Neuronal stem cell (in vitro differentiated cells): Measurements from ENCODE around the gene TTLL10.
"Not testable (repeated sequence)": the region's sequence is repeated elsewhere in the genome, so short reads cannot be mapped to it uniquely, and the experiment has no call there.

ENCODE experiments used
- DNase-seq: peaks from one replicate; pipeline ENCODE4 v3.0.0-alpha.2; 2013; ENCODE audit warnings: low spot score
- H2AFZ ChIP-seq: one replicate; pipeline ENCODE4 v1.6.1; 2013; ENCODE audit warnings: mild to moderate bottlenecking, low read length, inconsistent platforms
- H2AK5ac ChIP-seq: 2 replicates; pipeline ENCODE4 v1.6.1; 2013; ENCODE audit warnings: low read depth, mild to moderate bottlenecking, inconsistent platforms, low read length, moderate library complexity, mixed read lengths
- H2BK120ac ChIP-seq: 2 replicates; pipeline ENCODE4 v1.6.1; 2013; ENCODE audit warnings: low read depth, mild to moderate bottlenecking, inconsistent platforms, low read length, moderate library complexity, mixed read lengths
- H2BK12ac ChIP-seq: one replicate; pipeline ENCODE4 v1.6.1; 2013; ENCODE audit warnings: low read length, inconsistent platforms
- H2BK15ac ChIP-seq: 2 replicates; pipeline ENCODE4 v1.6.1; 2013; ENCODE audit warnings: mild to moderate bottlenecking, low read length, inconsistent platforms, mixed read lengths
- H2BK5ac ChIP-seq: one replicate; pipeline ENCODE4 v1.6.1; 2013; ENCODE audit warnings: inconsistent platforms, mild to moderate bottlenecking, low read length, moderate library complexity
- H3K14ac ChIP-seq: one replicate; pipeline ENCODE4 v1.6.1; 2013; ENCODE audit warnings: low read length, inconsistent platforms
- H3K18ac ChIP-seq: 2 replicates; pipeline ENCODE4 v1.6.1; 2013; ENCODE audit warnings: low read length, inconsistent platforms
- H3K23ac ChIP-seq: 2 replicates; pipeline ENCODE4 v1.6.1; 2013; ENCODE audit warnings: low read depth, mild to moderate bottlenecking, mixed read lengths, low read length, inconsistent platforms; ENCODE audit not compliant: poor library complexity
- H3K27ac ChIP-seq: replicated peaks from 3 replicates; pipeline ENCODE4 v1.5.1; 2013; ENCODE audit warnings: low read length, inconsistent platforms
- H3K27me3 ChIP-seq, 3 experiments: 2 replicates each; pipeline ENCODE4 v1.6.1; 2013; ENCODE audit warnings: low read length in 3 of 3, mild to moderate bottlenecking in 2 of 3, inconsistent platforms in 1 of 3, low read depth in 1 of 3, mixed read lengths in 1 of 3, moderate library complexity in 1 of 3; ENCODE audit not compliant: control insufficient read depth in 3 of 3, insufficient read depth in 3 of 3
- H3K36me3 ChIP-seq, 2 donors: replicated peaks in 1 of 2; 2 replicates each; pipeline ENCODE4 v1.6.1; 2013; ENCODE audit warnings: low read length in 2 of 2; ENCODE audit not compliant: control insufficient read depth in 2 of 2, insufficient read depth in 2 of 2
- H3K4ac ChIP-seq: 2 replicates; pipeline ENCODE4 v1.6.1; 2013; ENCODE audit warnings: inconsistent platforms, mild to moderate bottlenecking, low read length, moderate library complexity
- H3K4me1 ChIP-seq, 2 donors: 1 replicate in 1 of 2; 2 replicates in 1 of 2; pipeline ENCODE4 v1.6.1; 2013; ENCODE audit warnings: low read length in 2 of 2, low read depth in 1 of 2; ENCODE audit not compliant: control insufficient read depth in 2 of 2, insufficient read depth in 1 of 2
- H3K4me2 ChIP-seq: one replicate; pipeline ENCODE4 v1.6.1; 2013; ENCODE audit warnings: mild to moderate bottlenecking, low read length, inconsistent platforms; ENCODE audit not compliant: insufficient read depth, poor library complexity, severe bottlenecking
- H3K4me3 ChIP-seq, 2 donors: 2 replicates each; pipeline ENCODE4 v1.5.1; 2013; ENCODE audit warnings: low read length in 2 of 2, mild to moderate bottlenecking in 2 of 2, inconsistent platforms in 1 of 2, moderate library complexity in 1 of 2
- H3K79me1 ChIP-seq: one replicate; pipeline ENCODE4 v1.6.1; 2013; ENCODE audit warnings: low read depth, mild to moderate bottlenecking, inconsistent platforms, low read length, moderate library complexity
- H3K9ac ChIP-seq: one replicate; pipeline ENCODE4 v1.6.1; 2013; ENCODE audit warnings: mild to moderate bottlenecking, low read depth, low read length, inconsistent platforms; ENCODE audit not compliant: poor library complexity
- H3K9me3 ChIP-seq, 2 donors: replicated peaks in 1 of 2; 2 replicates each; pipeline versions ENCODE3 to v1.6.1; 2013; ENCODE audit warnings: low read length in 2 of 2, mild to moderate bottlenecking in 2 of 2, inconsistent platforms in 1 of 2, low read depth in 1 of 2, mixed read lengths in 1 of 2, moderate library complexity in 1 of 2; ENCODE audit not compliant: control insufficient read depth in 2 of 2, insufficient read depth in 1 of 2
- H4K8ac ChIP-seq: one replicate; pipeline ENCODE4 v1.6.1; 2013; ENCODE audit warnings: low read depth, mild to moderate bottlenecking, inconsistent platforms, low read length, moderate library complexity
- H4K91ac ChIP-seq: one replicate; pipeline ENCODE4 v1.6.1; 2013; ENCODE audit warnings: low read length, low read depth, mild to moderate bottlenecking, inconsistent platforms; ENCODE audit not compliant: poor library complexity
- WGBS, 2 donors: extraction: QIAGEN DNeasy Blood & Tissue Kit; methylation state at CpG; one replicate each; pipeline ENCODE4 v1.1.7; 2013; ENCODE audit warnings: missing lambda C conversion rate in 2 of 2, mixed read lengths in 1 of 2; ENCODE audit not compliant: insufficient read length in 2 of 2, insufficient replicate concordance in 1 of 2; ENCODE audit errors: extremely low coverage in 2 of 2; 5-methylcytosine and 5-hydroxymethylcytosine counted together

TTLL10 gene

DNA sequence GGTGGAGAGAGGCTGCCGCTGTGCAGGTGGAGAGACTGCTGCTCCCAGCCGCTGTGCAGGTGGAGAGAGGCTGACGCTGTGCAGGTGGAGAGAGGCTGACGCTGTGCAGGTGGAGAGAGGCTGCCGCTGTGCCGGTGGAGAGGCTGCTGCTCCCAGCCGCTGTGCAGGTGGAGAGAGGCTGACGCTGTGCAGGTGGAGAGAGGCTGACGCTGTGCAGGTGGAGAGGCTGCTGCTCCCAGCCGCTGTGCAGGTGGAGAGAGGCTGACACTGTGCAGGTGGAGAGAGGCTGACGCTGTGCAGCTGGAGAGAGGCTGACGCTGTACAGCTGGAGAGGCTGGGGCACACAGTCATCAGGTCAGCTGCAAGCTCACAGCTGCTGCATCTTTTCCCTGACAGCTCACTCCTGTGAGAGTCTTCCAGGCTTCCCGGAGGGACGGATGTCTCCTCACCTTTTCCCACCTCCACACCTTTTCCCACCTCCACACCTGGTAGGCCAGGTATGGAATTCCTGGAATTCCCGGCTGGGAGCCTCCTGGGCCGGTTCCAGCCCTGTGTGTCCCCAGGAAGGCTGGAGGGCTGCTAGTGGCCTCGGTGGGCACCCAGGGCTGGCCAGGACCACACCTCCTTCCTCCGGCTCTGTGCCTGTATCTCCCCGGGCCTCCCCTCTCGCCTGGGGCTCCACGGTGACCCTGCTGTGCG lies 2.5 kb downstream of the TTLL10 start:
- H3K4me3 ChIP-seq, H3K36me3 ChIP-seq, H3K4me2 ChIP-seq, H3K14ac ChIP-seq, H3K4ac ChIP-seq, DNase-seq, H3K9me3 ChIP-seq, H4K8ac ChIP-seq, H3K27ac ChIP-seq, H2AK5ac ChIP-seq, H4K91ac ChIP-seq, H2BK120ac ChIP-seq, H3K79me1 ChIP-seq, H2AFZ ChIP-seq, H2BK12ac ChIP-seq, H3K9ac ChIP-seq, H2BK5ac ChIP-seq: not testable (repeated sequence)
- Histone ChIP-seq H3K23ac (peak overlapping the region; percentile 65), H3K18ac (peak overlapping the region; percentile 71), H2BK15ac (peak overlapping the region; percentile 58), H3K4me1 (peaks cover 10 to 15% of the 10 kb centered on the region in 2 donors), H3K27me3 (peaks cover 0 to 59% (median 10%) of the 10 kb centered on the region in 3 experiments)
- no CpG with 5 or more reads among the region's 22 CpGs for WGBS, 2 donors

DNA sequence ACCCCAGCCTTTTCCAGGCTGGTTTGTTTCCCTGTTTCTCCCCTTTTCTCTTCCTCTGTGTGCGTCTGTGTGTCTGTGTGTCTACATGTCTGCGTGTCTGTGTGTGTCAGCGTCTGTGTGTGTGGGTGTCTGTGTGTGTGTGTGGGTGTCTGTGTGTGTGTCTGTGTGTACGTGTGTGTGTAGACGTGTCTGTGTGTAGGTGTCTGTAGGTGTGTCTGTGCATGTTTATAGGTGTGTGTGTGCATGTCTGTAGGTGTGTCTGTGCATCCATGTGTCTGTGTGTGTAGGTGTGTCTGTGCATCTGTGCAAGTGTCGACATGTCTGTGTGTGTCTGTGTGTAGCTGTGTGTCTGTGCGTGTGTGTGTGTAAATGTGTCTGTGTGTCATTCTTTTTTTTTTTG lies 3.3 kb downstream of the TTLL10 start:
- no peak overlapping the region for H2BK120ac ChIP-seq
- H3K18ac ChIP-seq = no peak overlapping the region
- DNase-seq = no peak
- H2BK5ac ChIP-seq = no peak overlapping the region
- no peak overlapping the region for H4K8ac ChIP-seq
- no CpG with 5 or more reads among the region's 7 CpGs for WGBS, 2 donors
- H2BK15ac ChIP-seq = no peak overlapping the region
- no peak overlapping the region for H3K4ac ChIP-seq
- no peak overlapping the region for H2AFZ ChIP-seq
- peak overlapping the region in 1 of 2 donors; percentile 70 for H3K4me3 ChIP-seq
- H3K9me3 ChIP-seq = peaks cover 0 to 7% of the 10 kb centered on the region in 2 donors
- H2BK12ac ChIP-seq = peak overlapping the region; percentile 88
- no peak overlapping the region for H2AK5ac ChIP-seq
- no peak overlapping the region for H4K91ac ChIP-seq
- peaks cover 2% of the 10 kb centered on the region for H3K79me1 ChIP-seq
- no peak overlapping the region for H3K27ac ChIP-seq
- H3K14ac ChIP-seq = peak overlapping the region; percentile 47
- H3K23ac ChIP-seq = peak overlapping the region; percentile 75
- peaks cover 0 to 53% (median 10%) of the 10 kb centered on the region in 3 experiments for H3K27me3 ChIP-seq
- no peak overlapping the region for H3K4me2 ChIP-seq
- H3K4me1 ChIP-seq = peaks cover 16 to 18% of the 10 kb centered on the region in 2 donors
- H3K9ac ChIP-seq = peak overlapping the region; percentile 16
- no peaks in the 10 kb centered on the region for H3K36me3 ChIP-seq

DNA sequence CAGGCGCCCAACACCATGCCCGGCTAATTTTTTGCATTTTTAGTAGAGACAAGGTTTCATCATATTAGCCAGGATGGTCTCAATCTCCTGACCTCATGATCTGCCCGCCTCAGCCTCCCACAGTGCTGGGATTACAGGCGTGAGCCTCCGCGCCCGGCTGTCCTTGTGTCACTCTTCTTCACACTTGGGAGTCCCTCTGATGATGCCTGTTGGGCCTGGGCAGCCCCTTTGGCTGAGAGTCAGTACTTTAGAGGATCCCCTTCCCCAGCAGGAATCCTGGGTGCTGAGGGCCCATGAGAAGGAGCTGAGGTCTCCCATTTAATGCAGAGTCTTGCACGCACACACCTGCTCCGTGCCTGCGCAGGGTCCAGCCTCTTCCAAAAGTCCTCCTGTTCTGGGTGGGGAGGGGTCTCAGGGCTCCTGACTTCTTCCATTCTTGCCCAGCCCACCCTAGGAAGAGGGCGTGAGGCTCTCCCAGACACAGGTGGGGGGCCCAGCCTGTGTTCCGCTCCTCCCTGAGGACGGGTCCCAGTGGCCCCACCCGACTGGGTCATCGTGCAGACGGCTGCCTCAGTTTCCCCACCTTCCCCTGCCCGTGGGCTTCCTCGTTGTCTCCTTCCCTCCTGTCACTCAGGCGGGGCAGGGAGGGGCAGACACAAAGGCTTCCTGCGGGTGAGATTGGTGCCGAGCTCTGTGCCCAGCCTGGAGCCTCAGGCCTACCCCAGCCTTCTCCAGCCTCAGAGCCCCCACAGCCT lies 3.9 kb downstream of the TTLL10 start:
- Histone ChIP-seq H2BK12ac (peak overlapping the region; percentile 41), H3K27me3 (peaks cover 0 to 48% (median 10%) of the 10 kb centered on the region in 3 experiments), H3K9ac (no peak overlapping the region), H2BK5ac (no peak overlapping the region), H3K4me3 (no peak overlapping the region), H4K8ac (no peak overlapping the region), H2BK15ac (peak overlapping the region; percentile 3), H4K91ac (no peak overlapping the region), H3K4ac (no peak overlapping the region), H2AK5ac (no peak overlapping the region), H3K4me1 (peaks cover 16 to 18% of the 10 kb centered on the region in 2 donors), H3K9me3 (peaks cover 0 to 7% of the 10 kb centered on the region in 2 donors), H3K4me2 (no peak overlapping the region), H2AFZ (no peak overlapping the region), H3K23ac (peak overlapping the region; percentile 16), H3K36me3 (no peaks in the 10 kb centered on the region), H3K79me1 (peaks cover 2% of the 10 kb centered on the region), H3K14ac (no peak overlapping the region), H3K18ac (no peak overlapping the region), H3K27ac (no peak overlapping the region), H2BK120ac (no peak overlapping the region)
- no CpG with 5 or more reads among the region's 21 CpGs for WGBS, 2 donors
- no peak for DNase-seq

DNA sequence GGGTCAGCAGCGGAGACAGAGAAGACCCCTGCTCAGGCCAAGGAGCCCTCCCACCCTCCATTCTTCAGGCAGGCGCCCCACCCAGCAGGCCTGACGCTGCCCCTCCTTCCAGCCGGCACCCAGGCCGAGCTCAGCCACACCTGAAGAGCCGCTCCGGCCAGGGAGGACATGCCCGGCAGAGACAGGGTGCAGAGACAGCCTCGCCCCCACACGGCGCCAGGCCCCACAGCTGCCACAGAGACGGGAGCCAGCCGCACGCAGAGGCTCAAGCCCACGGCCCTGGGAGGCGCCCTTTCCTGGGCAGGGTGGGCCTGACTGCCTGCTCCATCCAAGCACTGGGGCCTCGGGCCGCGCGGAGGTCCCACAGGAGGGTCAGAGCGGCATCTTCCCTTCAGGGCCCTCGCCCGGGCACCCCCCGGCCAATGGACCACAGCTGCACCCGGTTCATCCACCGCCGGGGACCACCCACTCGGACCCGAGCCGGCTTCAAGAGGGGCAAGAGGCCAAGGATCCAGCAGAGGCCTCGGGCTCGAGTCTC lies 5.2 kb downstream of the TTLL10 start:
- DNase-seq = no peak
- Histone ChIP-seq H4K8ac (no peak overlapping the region), H3K4me1 (peaks cover 9 to 12% of the 10 kb centered on the region in 2 donors), H3K27ac (no peak overlapping the region), H3K4me2 (no peak overlapping the region), H3K4ac (no peak overlapping the region), H2BK15ac (peak overlapping the region; percentile 89), H3K9me3 (peaks cover 0 to 7% of the 10 kb centered on the region in 2 donors), H3K27me3 (peaks cover 0 to 38% (median 10%) of the 10 kb centered on the region in 3 experiments), H3K23ac (peak overlapping the region; percentile 89), H4K91ac (no peak overlapping the region), H3K36me3 (no peaks in the 10 kb centered on the region), H2BK12ac (peak overlapping the region; percentile 22), H3K14ac (peak overlapping the region; percentile 56), H3K9ac (peak overlapping the region; percentile 77), H2BK120ac (no peak overlapping the region), H2AFZ (no peak overlapping the region), H3K18ac (peak overlapping the region; percentile 90), H2AK5ac (peak overlapping the region; percentile 96), H2BK5ac (no peak overlapping the region), H3K4me3 (no peak overlapping the region), H3K79me1 (peaks cover 4% of the 10 kb centered on the region)
- no CpG with 5 or more reads among the region's 32 CpGs for WGBS, 2 donors
